HG03139 (cell line): ENCODE data around the gene LRCH1.
A peak's percentile ranks its signal among the peaks of the same experiment; 100 is the strongest.

Experiments used
- ATAC-seq: cut with Tn5 transposase; IDR thresholded peaks from one replicate; pipeline ENCODE4 v1.9.1; 2021; ENCODE audit not compliant: unreplicated experiment

Gene LRCH1

DNA sequence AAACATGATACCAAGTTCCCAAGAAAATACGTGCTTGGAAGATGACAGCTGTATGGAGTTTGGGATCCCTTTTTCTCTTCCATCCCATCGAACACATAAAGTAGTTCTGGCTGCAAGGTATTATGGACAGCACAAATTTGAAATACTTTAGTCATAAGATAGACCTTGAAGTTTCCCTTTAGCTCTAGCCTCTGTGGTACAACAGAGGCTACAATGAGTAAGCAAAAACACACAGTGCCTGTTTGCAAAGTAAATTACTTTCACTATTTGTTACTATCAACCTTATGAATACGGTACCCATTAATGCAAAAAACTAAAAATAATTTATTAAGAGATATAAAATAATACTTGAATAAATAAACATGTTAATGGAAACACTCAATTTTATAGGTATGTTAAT, 21.0 kb upstream of the LRCH1 start:
- ATAC-seq, result no peak

DNA sequence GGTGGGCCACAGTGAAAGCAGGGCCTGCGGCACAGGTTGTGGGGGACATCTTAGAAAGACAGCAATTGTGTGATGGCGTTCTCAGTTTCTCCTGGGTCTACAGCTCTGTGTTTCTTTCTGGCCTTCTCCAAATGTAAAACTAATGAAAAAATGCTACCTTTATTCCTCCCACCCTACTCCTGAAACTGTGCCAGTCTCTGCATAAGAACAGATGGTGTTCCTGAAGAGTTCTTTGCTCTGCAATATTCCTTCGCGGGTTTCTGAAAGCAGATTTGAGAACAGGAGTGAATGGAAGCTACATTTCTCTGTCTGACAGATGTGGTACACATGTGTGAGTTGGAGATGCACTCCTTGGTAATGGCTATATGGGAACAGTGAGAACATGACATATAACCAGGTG, 18.0 kb upstream of the LRCH1 start:
- ATAC-seq, result no peak

DNA sequence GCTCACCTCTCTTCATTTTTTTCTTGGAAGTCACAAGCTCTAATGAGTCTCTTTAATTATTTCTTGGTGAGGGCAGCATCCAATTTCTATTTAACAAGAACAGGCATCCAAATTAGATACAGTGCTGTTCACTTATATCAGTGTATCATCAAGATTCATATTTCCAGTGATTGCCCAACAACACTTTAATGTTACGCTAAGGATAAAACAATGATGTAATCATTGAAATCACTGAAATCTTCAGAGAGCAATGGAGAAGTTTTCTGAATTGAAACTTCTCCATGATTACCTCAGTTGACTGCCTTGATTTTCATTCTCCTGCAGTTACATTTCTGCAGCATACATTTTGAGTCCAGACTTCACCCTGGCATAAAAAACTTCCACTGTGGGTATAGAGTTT, 17.1 kb upstream of the LRCH1 start:
- ATAC-seq, result no peak

DNA sequence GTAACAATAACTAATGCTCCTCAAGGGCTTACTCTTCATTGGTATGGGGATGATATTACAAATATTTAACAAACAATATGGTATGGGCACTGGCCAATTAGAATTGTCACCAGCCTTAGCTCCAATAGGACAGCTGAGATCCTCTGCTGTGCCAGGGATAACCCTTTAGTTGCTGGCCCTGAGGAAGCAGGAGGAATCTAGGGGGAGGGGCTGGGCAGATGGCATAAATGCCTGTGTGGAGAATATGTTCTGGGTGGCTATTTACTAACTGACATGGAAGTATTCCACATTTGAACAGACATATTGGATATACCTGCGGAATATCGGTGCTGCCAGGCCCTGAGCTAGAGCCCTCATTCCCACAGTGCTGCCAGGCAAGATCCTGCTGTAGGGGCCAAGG, 16.6 kb upstream of the LRCH1 start:
- no peak for ATAC-seq

DNA sequence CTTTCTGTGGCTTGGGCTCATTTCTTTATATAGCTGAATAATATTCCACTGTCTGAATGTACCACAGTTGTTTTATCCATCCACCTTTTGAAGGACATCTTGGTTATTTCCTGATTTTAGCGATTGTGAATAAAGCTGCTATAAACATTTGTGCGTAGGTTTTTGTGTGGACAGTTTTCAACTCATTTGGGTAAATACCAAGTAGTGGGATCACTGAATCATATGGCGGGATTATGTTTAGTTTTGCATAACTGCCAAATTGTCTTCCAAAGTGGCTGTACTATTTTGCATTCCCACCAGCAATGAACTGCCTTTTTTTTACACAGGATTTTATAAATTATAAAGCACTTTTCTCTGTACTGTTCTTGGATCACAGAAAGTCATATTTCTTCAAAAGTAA, 13.7 kb upstream of the LRCH1 start:
- no peak for ATAC-seq

DNA sequence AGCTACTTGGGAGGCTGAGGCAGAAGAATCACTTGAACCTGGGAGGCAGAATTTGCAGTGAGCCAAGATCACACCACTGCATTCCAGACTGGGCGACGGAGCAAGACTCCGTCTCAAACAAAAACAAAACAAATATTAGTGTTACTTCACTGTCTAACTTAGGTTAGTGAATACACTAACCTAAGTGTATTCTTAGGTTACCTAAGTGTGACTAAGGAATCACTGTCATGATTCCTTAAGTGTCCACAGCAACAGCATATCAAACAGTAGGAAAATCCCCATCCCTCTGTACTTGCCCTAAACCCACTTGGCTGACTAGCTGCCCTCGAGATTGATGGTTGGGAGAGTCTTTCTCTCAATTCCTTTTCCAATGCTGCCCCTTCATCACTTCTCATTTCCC, 11.8 kb upstream of the LRCH1 start:
- ATAC-seq, result no peak

DNA sequence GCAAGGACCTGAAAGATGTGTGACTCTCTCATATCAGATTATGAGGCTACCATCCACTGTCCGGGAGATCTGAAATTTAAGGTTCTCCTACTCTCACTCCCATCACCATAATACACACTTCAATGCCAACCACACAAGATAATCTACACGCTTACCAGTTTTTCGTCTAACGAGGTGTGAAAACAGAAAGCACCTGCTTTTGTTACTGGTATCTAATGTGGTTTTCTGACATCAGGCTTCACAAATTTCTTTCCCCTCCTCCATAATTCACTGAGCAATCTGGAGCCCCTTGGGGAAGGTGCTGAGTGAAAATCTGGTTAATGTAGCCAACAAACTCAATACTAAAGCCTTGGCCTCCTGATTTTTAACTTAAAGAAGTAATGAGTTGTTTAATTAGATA, 10.1 kb upstream of the LRCH1 start:
- no peak for ATAC-seq

DNA sequence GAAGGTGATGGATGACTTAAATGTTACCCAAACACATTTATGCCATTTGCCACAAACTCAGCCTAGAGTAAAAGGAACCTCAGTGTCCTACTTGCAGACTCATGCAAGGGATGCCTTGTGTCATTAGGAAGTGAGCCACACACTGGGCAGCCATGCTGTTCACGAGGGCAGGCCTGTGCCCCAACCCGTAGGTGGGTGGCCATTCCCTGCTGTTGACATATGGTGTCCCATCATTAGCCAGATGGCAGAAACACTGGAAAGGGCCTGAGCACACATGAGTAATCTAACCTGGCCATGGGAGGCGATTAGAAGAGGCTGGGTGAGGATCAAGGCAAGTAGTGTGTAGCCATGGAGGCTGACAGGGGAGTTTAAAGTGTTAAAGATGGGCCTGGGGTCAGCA, 9.7 kb upstream of the LRCH1 start:
- ATAC-seq, result no peak

DNA sequence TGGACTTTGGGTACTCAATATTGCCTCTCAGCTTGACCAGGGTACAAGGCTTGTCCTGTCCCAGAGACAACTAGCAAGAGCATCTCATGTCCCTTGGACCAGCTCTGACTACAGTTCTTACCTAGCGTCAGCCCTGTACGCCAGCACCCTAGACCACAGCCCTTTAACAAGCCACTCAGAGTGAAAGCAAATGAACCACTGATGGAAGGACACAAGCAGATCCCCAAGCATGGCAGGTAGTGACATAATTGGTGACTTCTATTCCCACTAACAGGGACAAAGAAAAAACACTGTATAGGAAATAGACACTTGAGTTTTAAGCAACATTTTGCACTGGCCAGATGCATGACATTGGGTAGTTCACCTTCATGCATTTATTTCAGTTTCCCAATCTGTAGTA, 8.8 kb upstream of the LRCH1 start:
- peak; percentile 68 for ATAC-seq

DNA sequence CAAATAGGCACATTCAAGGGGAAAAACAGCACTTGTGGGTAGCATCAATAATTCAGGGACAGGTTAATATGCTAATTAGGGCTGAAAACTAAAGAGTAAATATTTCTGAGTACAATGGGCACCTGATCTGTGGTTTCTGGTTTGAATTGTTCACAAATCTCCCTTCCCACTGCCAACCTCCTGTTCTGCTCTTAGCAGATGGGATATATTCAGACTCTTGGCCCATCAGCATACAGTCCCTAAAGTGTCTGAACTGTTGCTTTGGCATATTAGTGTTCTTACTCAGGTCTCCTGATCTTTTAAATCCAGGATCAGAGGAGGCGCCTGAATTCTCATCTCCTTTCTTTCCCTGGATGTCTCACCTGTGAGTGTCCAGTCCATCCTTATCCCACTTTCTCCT, 8.2 kb upstream of the LRCH1 start:
- no peak for ATAC-seq

DNA sequence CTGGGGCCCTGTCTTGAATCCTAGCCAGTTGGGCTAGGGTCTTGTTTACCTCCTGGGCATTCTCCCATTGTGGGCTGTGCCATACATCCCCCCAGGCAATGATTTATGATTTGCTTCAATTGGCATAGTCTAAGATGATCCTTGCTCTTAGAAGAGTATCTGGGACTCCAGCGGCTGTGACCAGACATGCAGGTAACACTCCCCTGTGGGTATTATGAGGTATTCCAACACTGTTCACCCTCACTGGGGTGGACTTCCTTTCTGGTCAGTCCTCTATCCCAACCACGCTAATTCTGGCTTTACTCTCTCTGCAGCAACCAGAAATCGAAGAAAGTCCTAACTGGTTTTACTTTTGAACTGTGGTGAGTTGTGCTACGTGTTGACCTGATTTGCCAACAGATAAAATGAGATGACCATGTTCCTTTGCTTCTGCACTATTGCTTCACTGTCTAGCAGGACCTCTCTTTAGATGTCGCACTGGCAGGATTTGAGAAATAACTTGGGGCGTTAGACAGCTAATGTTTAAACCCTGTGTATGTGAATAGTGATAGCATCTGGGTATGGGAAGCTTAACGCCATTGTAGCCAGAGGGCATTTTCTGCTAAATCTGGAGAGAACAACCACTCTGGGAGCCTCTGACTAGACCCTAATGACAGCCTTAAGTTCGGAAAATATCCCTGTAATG, 6.7 kb upstream of the LRCH1 start:
- no peak for ATAC-seq

DNA sequence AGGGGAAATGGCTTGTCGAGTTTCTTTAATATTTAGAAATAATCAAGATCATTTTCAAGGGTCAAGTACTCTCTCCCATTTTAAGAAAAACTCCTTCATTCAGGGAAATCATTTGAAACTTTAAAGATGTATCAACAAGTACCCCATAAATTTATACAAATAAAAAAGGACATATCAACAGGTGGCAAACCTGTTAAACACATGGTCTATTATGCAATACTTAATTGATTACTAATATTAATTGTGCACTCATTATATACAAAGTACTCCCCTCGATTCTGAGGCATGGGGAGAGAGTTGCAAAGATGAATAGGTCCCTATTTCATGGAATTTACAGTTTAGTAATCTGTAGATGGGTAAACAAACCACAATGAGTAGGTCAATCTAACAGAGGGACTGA, 2.1 kb upstream of the LRCH1 start:
- ATAC-seq, result no peak

DNA sequence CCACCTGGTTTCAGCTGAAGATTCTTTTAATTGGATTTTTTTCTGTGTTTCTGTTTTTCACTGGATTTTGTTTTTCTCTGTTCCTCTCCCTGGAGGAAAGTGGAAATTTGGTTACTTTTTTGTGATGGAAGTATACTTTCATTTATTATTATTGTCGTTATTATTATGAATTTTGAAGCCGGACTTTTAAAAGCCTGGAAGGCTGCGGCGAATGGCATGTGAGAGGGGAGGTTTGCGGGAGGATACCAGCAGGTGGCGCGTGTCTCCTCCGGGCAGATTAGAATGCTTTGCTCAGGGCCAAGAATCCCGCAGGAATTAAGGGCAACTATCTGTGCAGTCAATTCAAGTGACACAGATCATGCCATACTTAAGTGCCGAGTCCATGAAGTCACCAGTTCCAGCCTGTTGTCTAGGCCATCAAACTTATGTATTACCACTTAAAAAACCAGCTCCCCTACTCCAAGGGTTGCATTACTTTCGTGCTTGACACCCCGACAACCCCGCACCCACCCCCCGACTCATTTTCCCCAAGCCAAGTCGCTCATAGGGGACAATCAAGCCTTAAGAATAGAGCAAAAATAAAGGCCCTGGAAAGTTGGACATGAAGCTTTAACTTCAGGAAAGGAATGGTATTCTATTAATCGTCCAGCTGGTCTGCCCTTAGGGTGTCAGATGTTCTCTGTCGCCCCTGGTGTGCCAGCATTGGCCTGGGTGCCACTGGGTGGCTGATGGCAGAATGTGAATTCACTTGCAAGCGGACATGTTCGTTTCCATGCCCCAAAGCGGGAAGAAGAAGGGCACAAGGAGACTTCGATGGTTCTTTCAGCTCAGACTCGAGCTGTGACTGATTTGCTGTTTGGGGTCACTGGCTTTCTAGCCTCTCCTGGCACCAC, 1.3 kb upstream of the LRCH1 start:
- no peak for ATAC-seq

DNA sequence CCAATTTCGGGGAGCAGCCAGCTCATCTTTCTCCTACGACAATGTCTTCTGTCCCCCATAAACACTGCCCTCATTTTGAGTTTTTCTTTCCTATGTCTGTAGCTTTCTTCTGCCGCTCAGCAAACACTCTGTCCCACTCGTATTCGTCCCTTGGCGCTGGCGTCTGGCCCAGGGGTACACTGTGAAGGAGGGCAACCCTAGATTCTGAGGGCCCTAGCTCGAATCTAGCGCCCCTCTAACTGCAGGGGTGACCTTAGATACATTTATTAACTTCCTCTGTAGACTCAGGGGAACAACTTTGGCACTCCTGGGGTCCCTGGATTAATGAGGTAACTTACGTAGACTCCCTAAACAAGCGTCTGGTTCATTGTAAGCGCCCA, 677 bp upstream of the LRCH1 start:
- no peak for ATAC-seq

DNA sequence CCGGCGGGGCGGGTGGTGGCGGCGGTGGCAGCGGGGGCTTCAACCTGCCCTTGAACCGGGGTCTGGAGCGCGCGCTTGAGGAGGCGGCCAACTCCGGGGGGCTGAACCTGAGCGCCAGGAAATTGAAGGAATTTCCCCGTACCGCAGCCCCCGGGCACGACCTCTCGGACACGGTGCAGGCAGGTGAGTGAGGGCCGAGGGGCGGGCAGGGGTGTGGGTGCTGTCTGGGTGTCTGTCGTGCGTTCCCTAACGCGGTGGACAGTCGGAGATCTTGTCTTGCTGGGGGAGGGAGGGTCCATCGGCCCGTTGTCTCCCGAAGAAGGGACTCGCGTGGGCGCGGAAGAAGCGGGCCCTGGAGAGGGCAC, 533 bp downstream of the LRCH1 start:
- no peak for ATAC-seq

DNA sequence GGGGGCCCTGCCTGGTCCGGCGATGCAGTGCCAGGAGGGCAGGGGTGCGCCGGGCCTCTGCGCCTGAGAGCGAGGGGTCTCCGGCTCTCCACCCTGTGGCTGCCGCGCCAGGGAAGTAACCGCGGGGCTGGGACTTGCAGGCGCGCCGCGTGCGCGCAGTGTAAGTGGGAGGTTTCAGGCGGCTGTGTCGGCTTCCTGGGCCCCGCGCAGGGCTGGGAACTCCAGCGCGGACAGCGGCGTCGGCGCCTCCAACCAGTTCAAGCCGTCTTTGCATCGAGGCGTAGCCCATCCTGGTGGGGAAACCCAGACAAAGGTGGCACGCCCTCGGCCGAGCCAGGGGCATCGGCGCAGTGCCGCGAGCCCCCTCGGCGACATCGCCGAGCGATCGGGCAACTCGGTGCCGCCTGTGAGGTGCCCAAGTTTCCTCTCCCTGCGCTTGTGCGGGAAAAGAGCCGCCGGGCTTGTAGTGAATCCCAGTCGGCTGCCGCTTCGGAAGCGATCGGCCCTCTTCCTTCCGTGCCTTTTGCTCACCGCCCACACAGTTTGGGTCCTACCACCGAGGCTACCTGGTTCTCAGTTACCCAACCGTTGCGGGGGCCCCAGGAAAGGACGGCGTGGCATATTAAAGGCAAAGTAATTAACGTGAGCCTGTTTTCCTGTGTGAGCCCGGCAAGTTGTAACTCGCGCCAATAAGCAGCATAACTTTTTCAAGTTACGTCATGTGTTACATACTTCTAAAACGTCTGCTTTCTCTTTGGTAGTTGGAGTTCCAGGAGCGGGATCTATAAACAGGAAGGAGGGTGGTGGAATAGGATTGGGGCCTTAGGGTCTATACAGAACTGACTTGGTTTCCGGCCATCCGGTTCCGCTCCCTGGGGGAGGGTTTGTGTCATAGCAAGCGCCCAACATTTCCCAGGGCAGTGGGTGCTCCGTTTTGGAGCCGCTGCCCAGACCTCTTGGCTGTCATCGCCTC, 1.2 kb downstream of the LRCH1 start:
- peak; percentile 40 for ATAC-seq

DNA sequence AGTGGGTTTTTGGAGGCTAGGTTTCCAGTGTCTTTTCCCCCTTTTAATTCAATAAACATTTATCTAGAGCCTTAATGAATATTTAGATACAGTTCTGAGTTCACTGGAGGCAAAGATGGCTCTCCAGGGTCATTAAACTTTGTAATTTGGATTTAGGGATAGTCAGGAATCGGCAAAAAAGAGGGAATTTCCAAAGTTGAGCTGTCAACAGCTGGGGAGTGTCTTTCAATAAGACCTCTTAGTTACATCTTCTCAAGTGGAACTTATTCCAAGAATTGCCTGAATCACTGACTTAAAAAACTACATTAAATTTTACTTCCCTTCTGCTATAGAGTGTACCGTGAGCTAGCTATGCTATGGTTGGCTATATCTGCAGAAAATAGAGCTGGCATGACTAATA, 2.0 kb downstream of the LRCH1 start:
- ATAC-seq, result no peak

DNA sequence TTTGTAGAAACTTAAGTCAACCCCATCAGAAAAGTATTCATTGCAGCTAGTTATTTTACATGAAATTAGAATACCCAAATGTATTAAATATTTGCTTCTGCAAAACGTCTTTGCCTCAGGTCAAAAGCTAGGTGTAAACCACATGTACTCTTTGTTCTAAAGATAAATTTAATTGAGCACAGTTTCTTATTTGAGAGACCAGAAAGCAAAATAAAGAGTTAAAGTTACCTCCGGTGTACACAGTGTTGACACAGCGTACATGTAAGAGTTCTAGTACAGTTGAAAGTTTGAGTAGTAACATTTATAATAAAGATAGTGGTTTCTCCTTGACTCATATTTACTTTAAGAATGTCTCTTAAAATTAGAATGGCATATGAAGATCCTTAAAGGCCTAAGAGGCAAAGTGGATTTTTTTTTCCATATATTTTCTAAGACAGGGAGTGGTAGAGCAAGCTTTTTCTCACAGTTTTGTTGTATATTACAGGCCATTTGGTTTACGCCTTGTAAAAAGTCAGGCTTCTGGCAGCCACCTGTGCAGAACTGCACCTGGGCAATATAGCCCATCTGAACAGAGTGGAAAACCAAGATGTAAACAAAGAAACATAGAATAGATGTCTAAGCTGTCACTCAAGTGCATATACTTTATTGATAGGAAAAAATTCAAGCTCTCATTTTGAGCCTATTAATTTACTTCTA, 2.9 kb downstream of the LRCH1 start:
- no peak for ATAC-seq

DNA sequence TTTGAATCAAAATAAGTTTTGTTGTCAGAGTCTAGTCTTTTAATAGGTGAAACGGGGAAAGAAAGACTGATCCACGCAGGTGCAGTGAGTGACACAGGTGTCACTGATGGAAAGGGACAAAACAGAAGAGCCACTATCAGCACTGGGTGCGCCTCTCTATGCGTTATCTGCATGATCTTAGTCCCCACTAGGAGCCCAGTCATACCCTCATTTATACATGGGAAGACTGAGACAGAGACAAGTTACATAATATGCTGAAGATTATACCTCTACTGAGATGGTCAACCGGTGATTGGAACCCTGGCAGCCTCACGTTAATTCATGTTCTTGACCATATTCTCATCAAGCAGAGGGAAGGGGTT, 3.4 kb downstream of the LRCH1 start:
- ATAC-seq, result no peak

DNA sequence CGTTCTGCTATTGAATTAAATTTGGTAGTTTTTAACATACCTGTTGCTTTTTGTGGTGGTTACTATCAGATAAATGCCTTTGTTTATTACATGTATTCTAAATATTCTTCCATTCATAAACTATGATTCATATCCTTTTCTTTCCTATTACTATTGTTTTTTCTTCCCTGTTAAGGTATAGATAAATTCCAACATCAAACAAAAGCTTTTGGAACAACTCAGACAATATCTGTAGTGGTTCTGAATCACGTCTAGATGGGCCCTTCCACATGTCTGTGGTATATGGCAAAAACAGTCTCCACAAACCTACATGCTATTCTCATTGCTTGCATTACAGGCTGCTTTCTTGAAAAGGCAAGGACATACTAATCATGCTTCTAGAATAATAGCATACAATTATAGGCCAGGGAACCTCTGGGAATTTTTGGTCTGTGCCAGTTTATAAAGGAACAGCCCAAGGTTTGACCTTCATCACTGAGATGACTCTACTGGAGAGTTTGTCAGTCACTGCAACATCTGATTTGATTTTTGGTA, 6.4 kb downstream of the LRCH1 start:
- no peak for ATAC-seq

DNA sequence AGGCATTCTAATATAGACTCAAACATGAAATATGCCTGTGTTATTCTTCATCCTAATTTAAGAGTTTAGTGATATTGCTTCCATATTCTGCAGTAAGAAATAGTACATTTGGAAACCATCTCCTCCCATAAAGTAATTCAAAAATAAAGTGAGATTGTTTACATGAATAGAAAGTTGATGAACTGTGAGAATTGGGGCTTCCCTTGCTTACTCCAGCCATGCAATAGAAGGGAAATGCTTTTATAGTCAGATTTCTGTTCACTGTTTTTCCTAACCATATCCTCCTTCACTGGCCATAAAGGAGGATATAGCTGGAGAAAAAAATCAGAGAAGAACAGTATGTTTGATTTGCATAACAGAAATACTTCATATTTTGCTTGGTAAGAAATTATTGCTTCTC, 7.8 kb downstream of the LRCH1 start:
- ATAC-seq, result no peak
